Heart left ventricle (tissue), 16 donors: ENCODE measurements around the gene RNF121. TPM values are rescaled to one million over a fixed set of nuclear protein-coding genes. Genes with fewer than 3 reads are reported as not detected.

Source experiments
- ATAC-seq, 4 donors: fragments of 200-7000 bp; cut with Tn5 transposase; one replicate each; pipeline ENCODE4 v1.9.1; 2020 to 2022; ENCODE audit warnings: moderate library complexity in 4 of 4, mild to moderate bottlenecking in 3 of 4, moderate number of reproducible peaks in 1 of 4
- DNase-seq, 5 donors: peaks; one replicate each; pipeline ENCODE4 v3.0.0-alpha.2; 2020
- H3K27ac ChIP-seq, 12 donors: fragments of 200-600 bp; sonication (generic) in 4 of 12; one replicate each; pipeline versions ENCODE4 v1.5.0 to v1.8.0; 2016 to 2022; ENCODE audit warnings: mild to moderate bottlenecking in 2 of 12
- H3K27me3 ChIP-seq, 9 donors: fragments of 200-600 bp; sonication (generic) in 2 of 9; one replicate each; pipeline versions ENCODE4 v1.5.1 to v1.8.0; 2016 to 2022; ENCODE audit warnings: mild to moderate bottlenecking in 3 of 9
- H3K36me3 ChIP-seq, 9 donors: fragments of 200-600 bp; sonication (generic) in 2 of 9; one replicate each; pipeline versions ENCODE4 v1.5.0 to v1.8.0; 2018 to 2022; ENCODE audit warnings: mild to moderate bottlenecking in 2 of 9
- H3K4me1 ChIP-seq, 12 donors: fragments of 200-600 bp; sonication (generic) in 4 of 12; one replicate each; pipeline versions ENCODE4 v1.5.0 to v1.8.0; 2016 to 2022; ENCODE audit warnings: mild to moderate bottlenecking in 3 of 12
- H3K4me3 ChIP-seq, 12 donors: fragments of 200-600 bp; sonication (generic) in 4 of 12; one replicate each; pipeline versions ENCODE4 v1.5.0 to v1.8.0; 2017 to 2022; ENCODE audit warnings: mild to moderate bottlenecking in 9 of 12, moderate library complexity in 4 of 12
- H3K9me3 ChIP-seq, 12 donors: fragments of 200-600 bp; sonication (generic) in 4 of 12; one replicate each; pipeline versions ENCODE4 v1.5.0 to v1.8.0; 2016 to 2022; ENCODE audit warnings: mild to moderate bottlenecking in 1 of 12
- POLR2A ChIP-seq, 2 donors: fragments of 450-650 bp; IDR thresholded peaks; one replicate each; pipeline ENCODE4 v1.6.1; 2017; ENCODE audit warnings: antibody characterized with exemption in 2 of 2, mild to moderate bottlenecking in 2 of 2, moderate library complexity in 2 of 2
- WGBS, 4 donors: extraction: QIAGEN DNeasy Blood & Tissue Kit in 2 of 4; methylation state at CpG; one replicate each; pipeline versions ENCODE4 v1.1.5 to v1.1.7; 2013 to 2018; 5-methylcytosine and 5-hydroxymethylcytosine counted together
- intact Hi-C, 10 donors: fragments of 100-400 bp; cut with DNase I; formaldehyde crosslinking; loops; one replicate each; pipeline versions ENCODE4 v1.11.1 to v1.14.2; 2022
- polyA plus RNA-seq, 2 donors: library from polyadenylated mRNA; stranded (reverse); fragments of 200-250 nt; gene quantifications; one replicate each; pipeline ENCODE4 v1.2.3, GENCODE V29; 2013
- total RNA-seq, 9 donors: library from RNA; depleted of rRNA in 2 of 9; stranded (reverse); fragments of >200 nt in 2 of 9; fragmentation: NEBNext Ultra II Directional in 3 of 9; extraction: Animal tissue kit (Norgen Biotek cat#: 25700) in 3 of 9; gene quantifications; one replicate each; pipeline versions ENCODE4 v1.1.0 to v1.2.4, GENCODE V29; 2016 to 2023
- TF ChIP-seq, protein P1 (sequence below), 12 donors: fragments of 200-600 bp; sonication (generic) in 4 of 12; IDR thresholded peaks; one replicate each; pipeline versions ENCODE4 v1.5.0 to v1.8.0; 2018 to 2022; ENCODE audit warnings: antibody characterized with exemption in 12 of 12, mild to moderate bottlenecking in 5 of 12
- donor health status: ischemic (EF 13 %, LVEDD 7.1; RV severe dilation, severe dysfunction).
- donor health status: healthy with polysubstance abuse.
- donor health status: DM: no; HTN: yes; CAD: no.
- donor health status: DM: no; HTN: no; CAD: no.
- donor health status: ischemic (EF 25% LVEDD 6.9; RV normal size, moderate dysfunction).
- donor health status: ischemic (EF 25% LVEDD 5.7; RV mildly dilated, moderate dysfunction).
- donor health status: healthy.
- donor health status: DM: yes; HTN: yes; CAD: no.
- donor health status: ischemic (EF 35%, LVEDD 5.7; RV mildly dilated, moderate dysfunction).
- donor health status: nonischemic (EF 11% LVEDD 7.7; RV severe dilation, severe dysfunction).
- donor health status: DM: yes; HTN: yes; CAD: no.
- donor health status: PGD.
- donor health status: ischemic (EF 29% LVEDD 5.4; RV normal size, mild dysfunction).
- donor health status: nonischemic (EF 23%, LVEDD 6.1; RV moderate dilation, normal function).

The RNF121 gene
- total and polyA plus RNA-seq, 11 donors: 8.0 to 45.3 (median 22.0) TPM

DNA sequence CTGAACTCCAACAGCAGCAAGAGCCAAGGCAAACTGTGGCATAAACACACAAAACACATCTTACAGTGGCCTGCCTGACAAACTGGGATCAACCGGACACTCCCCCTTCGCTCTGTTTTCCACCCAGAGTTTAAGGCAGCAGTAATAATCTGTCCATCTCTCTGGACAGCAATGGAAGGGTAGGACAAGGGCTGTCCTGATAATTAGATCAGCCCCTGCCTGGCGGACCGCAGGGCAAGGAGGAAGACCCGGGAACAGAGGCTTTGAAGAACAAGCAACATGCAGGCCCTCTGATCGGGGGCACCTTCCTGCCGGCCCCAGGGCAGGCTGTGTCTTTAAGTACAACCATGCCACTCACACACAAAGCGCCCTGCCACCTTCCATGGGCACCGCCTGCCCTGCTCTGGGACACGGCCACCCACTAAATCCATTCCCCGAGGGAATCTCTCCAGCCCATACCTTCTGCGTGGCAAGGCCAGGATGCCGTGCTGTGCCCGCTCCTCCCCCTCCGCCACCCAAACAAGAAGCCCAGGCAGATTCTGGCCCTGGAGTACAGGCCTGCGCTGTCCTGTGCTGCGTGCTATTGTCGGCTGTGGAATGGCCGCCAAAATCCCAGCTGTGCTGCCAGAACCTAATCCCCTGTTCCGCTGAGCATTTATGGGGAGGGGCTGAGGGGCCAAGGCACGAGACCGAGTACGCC, 112.7 kb downstream of the RNF121 start:
- TF ChIP-seq, protein P1, sequence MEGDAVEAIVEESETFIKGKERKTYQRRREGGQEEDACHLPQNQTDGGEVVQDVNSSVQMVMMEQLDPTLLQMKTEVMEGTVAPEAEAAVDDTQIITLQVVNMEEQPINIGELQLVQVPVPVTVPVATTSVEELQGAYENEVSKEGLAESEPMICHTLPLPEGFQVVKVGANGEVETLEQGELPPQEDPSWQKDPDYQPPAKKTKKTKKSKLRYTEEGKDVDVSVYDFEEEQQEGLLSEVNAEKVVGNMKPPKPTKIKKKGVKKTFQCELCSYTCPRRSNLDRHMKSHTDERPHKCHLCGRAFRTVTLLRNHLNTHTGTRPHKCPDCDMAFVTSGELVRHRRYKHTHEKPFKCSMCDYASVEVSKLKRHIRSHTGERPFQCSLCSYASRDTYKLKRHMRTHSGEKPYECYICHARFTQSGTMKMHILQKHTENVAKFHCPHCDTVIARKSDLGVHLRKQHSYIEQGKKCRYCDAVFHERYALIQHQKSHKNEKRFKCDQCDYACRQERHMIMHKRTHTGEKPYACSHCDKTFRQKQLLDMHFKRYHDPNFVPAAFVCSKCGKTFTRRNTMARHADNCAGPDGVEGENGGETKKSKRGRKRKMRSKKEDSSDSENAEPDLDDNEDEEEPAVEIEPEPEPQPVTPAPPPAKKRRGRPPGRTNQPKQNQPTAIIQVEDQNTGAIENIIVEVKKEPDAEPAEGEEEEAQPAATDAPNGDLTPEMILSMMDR (IDR thresholded peaks at IDR 0.05): no peak
- no peak for TF ChIP-seq POLR2A (IDR thresholded peaks at IDR 0.05)
- 0 to 1% (median 1%) methylated on average over 7 to 23 of the region's 23 CpGs for WGBS, 4 donors
- Histone ChIP-seq H3K4me1 (peaks cover 16 to 57% (median 45%) of the 10 kb centered on the region in 12 donors), H3K9me3 (no peaks in the 10 kb centered on the region), H3K4me3 (peak overlapping the region; percentile 48 to 82 (median 64)), H3K36me3 (peaks cover 0 to 1% (median 0%) of the 10 kb centered on the region in 9 donors), H3K27me3 (no peaks in the 10 kb centered on the region), H3K27ac (peak overlapping the region; percentile 94 to 100 (median 98))
- ATAC-seq: peak; percentile 72 to 83 (median 77)
- intact Hi-C loops: loop anchor here in 9 of 10 donors (1.0 to 5.0 kb wide), 6 partner anchors 36 to 181 kb away; partner anchors contain the start of genes LRRC51 (in 5 of the 9), NUMA1 (in 5 of the 9) and INPPL1 (in 1 of the 9)
- peak; percentile 77 to 90 (median 81) for DNase-seq

DNA sequence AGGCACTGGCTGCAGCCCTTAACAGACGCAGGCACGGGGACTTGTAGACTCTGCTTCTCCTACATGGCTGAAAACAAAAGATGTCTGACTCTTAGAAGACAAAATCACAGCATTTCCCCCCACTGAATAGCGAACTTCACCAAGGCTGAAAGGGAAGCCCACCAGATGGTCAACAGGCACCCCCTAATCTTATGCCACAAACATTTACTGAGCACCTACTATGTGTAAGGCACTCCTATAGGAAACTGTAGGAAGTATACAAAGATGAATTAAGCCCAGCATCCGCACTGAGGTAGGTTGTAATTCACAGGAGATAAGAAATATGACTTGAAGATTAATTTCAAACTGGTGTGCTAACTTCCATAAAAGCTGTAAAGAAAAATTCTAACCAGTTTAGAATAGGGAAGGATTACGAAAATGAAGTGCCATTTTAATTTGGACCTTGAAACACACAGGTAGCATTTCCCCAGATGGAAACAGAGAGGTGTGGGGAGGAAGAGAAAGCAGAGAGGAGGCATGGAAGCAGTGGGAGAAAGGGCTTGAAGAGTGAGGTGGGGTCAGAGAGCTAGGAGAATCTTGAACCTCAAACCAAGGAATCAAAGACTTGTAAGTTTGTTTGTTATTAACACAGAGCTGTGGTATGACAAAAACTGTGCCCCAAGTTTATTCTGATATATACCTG, 113.4 kb downstream of the RNF121 start:
- Histone ChIP-seq H3K9me3 (no peaks in the 10 kb centered on the region), H3K27me3 (no peaks in the 10 kb centered on the region), H3K4me3 (peak overlapping the region; percentile 48 to 82 (median 64)), H3K36me3 (peaks cover 0 to 8% (median 0%) of the 10 kb centered on the region in 9 donors), H3K4me1 (peaks cover 11 to 52% (median 40%) of the 10 kb centered on the region in 12 donors), H3K27ac (peak overlapping the region; percentile 94 to 100 (median 98))
- 21 to 39% (median 25%) methylated on average over 3 to 5 of the region's 5 CpGs for WGBS, 4 donors
- DNase-seq: no peak
- ATAC-seq: no peak
- TF ChIP-seq, protein P1 (IDR thresholded peaks at IDR 0.05): no peak
- no peak for TF ChIP-seq POLR2A (IDR thresholded peaks at IDR 0.05)
- intact Hi-C loops: loop anchor here in 5 of 10 donors (5.0 kb wide), 3 partner anchors 35 to 180 kb away; partner anchors contain the start of genes LRRC51 (in 2 of the 5), NUMA1 (in 2 of the 5) and INPPL1 (in 1 of the 5)

DNA sequence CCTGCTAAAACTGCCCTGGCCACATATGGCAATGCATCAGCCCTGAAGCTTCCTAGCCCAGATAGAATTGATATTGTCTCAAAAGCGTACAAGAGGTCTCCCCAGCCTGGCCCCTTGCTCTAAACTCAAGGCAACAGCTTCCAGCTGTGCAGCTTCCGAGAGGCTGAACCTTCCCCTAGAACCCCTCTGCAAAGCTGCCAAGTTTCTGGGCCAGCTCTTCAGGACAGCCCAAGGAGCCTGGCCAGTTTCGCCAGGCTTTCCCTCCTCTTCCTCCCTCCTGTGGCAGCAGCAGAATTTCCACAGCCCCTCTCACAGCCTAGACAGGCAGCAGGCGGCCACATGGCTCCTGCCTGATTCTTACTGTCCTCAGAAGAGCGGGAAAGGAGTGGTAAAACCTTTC, 117.0 kb downstream of the RNF121 start:
- Histone ChIP-seq H3K4me1 (peaks cover 0 to 30% (median 20%) of the 10 kb centered on the region in 12 donors), H3K36me3 (peaks cover 0 to 32% (median 0%) of the 10 kb centered on the region in 9 donors), H3K27me3 (no peaks in the 10 kb centered on the region), H3K9me3 (no peaks in the 10 kb centered on the region), H3K4me3 (no peak overlapping the region), H3K27ac (peak overlapping the region in 1 of 12 donors; percentile 15)
- no peak for TF ChIP-seq POLR2A (IDR thresholded peaks at IDR 0.05)
- TF ChIP-seq, protein P1 (IDR thresholded peaks at IDR 0.05): no peak
- intact Hi-C loops: no loop called here
- DNase-seq (no peak), ATAC-seq (no peak)
- WGBS, 4 donors: 86 to 93% (median 89%) methylated on average over 5 of the region's 5 CpGs

Other genes with a start within 250 kb of the RNF121 start
- not detected for gene DEFB108B, start 95.8 kb upstream of the RNF121 start, total RNA-seq
- not detected for gene DEFB108B, start 95.8 kb upstream of the RNF121 start, polyA plus RNA-seq
- gene DEFB131B, start 50.6 kb upstream of the RNF121 start, total RNA-seq: not detected
- not detected for gene DEFB131B, start 50.6 kb upstream of the RNF121 start, polyA plus RNA-seq
- gene XNDC1N, start 452 bp upstream of the RNF121 start, total RNA-seq: 1 to 10 TPM in 7 of 9 donors, under 1 TPM in 1, not detected in 1; 0.95 to 5.3 (median 2.8) TPM
- gene XNDC1N, start 452 bp upstream of the RNF121 start, polyA plus RNA-seq: 1 to 10 TPM; 1.2 to 2.9 TPM
- 10 to 100 TPM in 2 of 9 donors, 1 to 10 TPM in 7; 1.1 to 86.5 (median 5.1) TPM for gene IL18BP, start 69.9 kb downstream of the RNF121 start, total RNA-seq
- 1 to 10 TPM; 4.1 to 4.4 TPM for gene IL18BP, start 69.9 kb downstream of the RNF121 start, polyA plus RNA-seq
- 100 to 1,000 TPM in 5 of 9 donors, 10 to 100 TPM in 4; 62.7 to 193 (median 101) TPM for gene NUMA1, start 151.5 kb downstream of the RNF121 start, total RNA-seq
- gene NUMA1, start 151.5 kb downstream of the RNF121 start, polyA plus RNA-seq: 100 to 1,000 TPM in 1 of 2 donors, 10 to 100 TPM in 1; 83.9 to 142 TPM
- gene LRRC51, start 151.8 kb downstream of the RNF121 start, total RNA-seq: 1 to 10 TPM; 2.0 to 8.3 (median 4.5) TPM
- 1 to 10 TPM; 3.0 to 9.3 TPM for gene LRRC51, start 151.8 kb downstream of the RNF121 start, polyA plus RNA-seq
- gene LAMTOR1, start 174.3 kb downstream of the RNF121 start, total RNA-seq: 100 to 1,000 TPM in 2 of 9 donors, 10 to 100 TPM in 7; 68.7 to 119 (median 84.8) TPM
- gene LAMTOR1, start 174.3 kb downstream of the RNF121 start, polyA plus RNA-seq: 100 to 1,000 TPM in 1 of 2 donors, 10 to 100 TPM in 1; 80.3 to 159 TPM
- gene TOMT, start 176.9 kb downstream of the RNF121 start, total RNA-seq: under 1 TPM in 1 of 9 donors, not detected in 8; 0.23 TPM
- not detected for gene TOMT, start 176.9 kb downstream of the RNF121 start, polyA plus RNA-seq
- 10 to 100 TPM; 35.6 to 48.7 (median 40.1) TPM for gene ANAPC15, start 183.6 kb downstream of the RNF121 start, total RNA-seq
- 10 to 100 TPM; 37.4 to 82.7 TPM for gene ANAPC15, start 183.6 kb downstream of the RNF121 start, polyA plus RNA-seq
- gene FOLR3, start 206.7 kb downstream of the RNF121 start, total RNA-seq: 1 to 10 TPM in 1 of 9 donors, under 1 TPM in 2, not detected in 6; 0.79 to 1.1 (median 0.90) TPM
- under 1 TPM in 1 of 2 donors, not detected in 1; 0.43 TPM for gene FOLR3, start 206.7 kb downstream of the RNF121 start, polyA plus RNA-seq